Keratinocyte (primary cell): Measurements from ENCODE around the gene TOMM40. TPM values are rescaled to one million over a fixed set of nuclear protein-coding genes. Genes with fewer than 3 reads are reported as not detected.

Source experiments
- DNase-seq: peaks from one replicate; pipeline ENCODE4 v3.0.0-alpha.2; 2011; ENCODE audit warnings: low read depth, missing footprints, low spot score
- FAIRE-seq: peaks from 2 replicates; lab custom pipeline; 2011; peaks lifted over from hg19 to GRCh38; lab: Jason Lieb, UNC
- H2AFZ ChIP-seq: 2 replicates; pipeline ENCODE4 v1.6.0; 2012; ENCODE audit warnings: low read length, control low read depth, inconsistent platforms; ENCODE audit not compliant: control insufficient read depth
- H3K27ac ChIP-seq: 2 replicates; pipeline ENCODE4 v1.5.1; 2011; ENCODE audit warnings: low read length; ENCODE audit not compliant: control insufficient read depth, insufficient read depth
- H3K27me3 ChIP-seq: 3 replicates; pipeline ENCODE4 v1.6.0; 2011; ENCODE audit warnings: low read length; ENCODE audit not compliant: control insufficient read depth, insufficient read depth; ENCODE audit errors: extremely low read depth
- H3K36me3 ChIP-seq, 2 experiments: 2 replicates in 1 of 2; 3 replicates in 1 of 2; pipeline ENCODE4 v1.5.1; 2011; ENCODE audit warnings: low read length in 2 of 2, mild to moderate bottlenecking in 1 of 2; ENCODE audit not compliant: control insufficient read depth in 2 of 2, insufficient read depth in 2 of 2; ENCODE audit errors: extremely low read depth in 1 of 2
- H3K4me1 ChIP-seq: 3 replicates; pipeline ENCODE4 v1.5.1; 2011; ENCODE audit warnings: low read length; ENCODE audit not compliant: control insufficient read depth, insufficient read depth; ENCODE audit errors: extremely low read depth
- H3K4me2 ChIP-seq: 3 replicates; pipeline ENCODE4 v1.6.0; 2011; ENCODE audit warnings: low read depth, low read length; ENCODE audit not compliant: control insufficient read depth, insufficient read depth; ENCODE audit errors: extremely low read depth
- H3K4me3 ChIP-seq, 3 experiments: fragments of 200-600 bp in 1 of 3; sonication (generic) in 1 of 3; 2 replicates in 2 of 3; 3 replicates in 1 of 3; pipeline ENCODE4 v1.5.1; 2011 to 2016; ENCODE audit warnings: low read length in 3 of 3, mild to moderate bottlenecking in 3 of 3, control low read depth in 2 of 3, inconsistent platforms in 1 of 3, low read depth in 1 of 3, mixed read lengths in 1 of 3, mixed run types in 1 of 3, moderate library complexity in 1 of 3; ENCODE audit not compliant: control insufficient read depth in 2 of 3, insufficient read depth in 2 of 3; ENCODE audit errors: extremely low read depth in 1 of 3
- H3K79me2 ChIP-seq: 2 replicates; pipeline ENCODE4 v1.6.0; 2012; ENCODE audit warnings: low read length; ENCODE audit not compliant: control insufficient read depth, insufficient read depth
- H3K9ac ChIP-seq: 3 replicates; pipeline ENCODE4 v1.6.0; 2011; ENCODE audit warnings: low read length; ENCODE audit not compliant: control insufficient read depth, insufficient read depth; ENCODE audit errors: extremely low read depth
- H3K9me1 ChIP-seq: 3 replicates; pipeline ENCODE4 v1.6.0; 2011; ENCODE audit warnings: low read length; ENCODE audit not compliant: control insufficient read depth, insufficient read depth; ENCODE audit errors: extremely low read depth
- H3K9me3 ChIP-seq: 2 replicates; pipeline ENCODE4 v1.5.1; 2012; ENCODE audit warnings: low read depth, low read length; ENCODE audit not compliant: control insufficient read depth
- H4K20me1 ChIP-seq: 3 replicates; pipeline ENCODE4 v1.6.0; 2011; ENCODE audit warnings: low read length; ENCODE audit not compliant: control insufficient read depth, insufficient read depth; ENCODE audit errors: extremely low read depth
- EZH2 ChIP-seq: IDR thresholded peaks from one replicate; pipeline ENCODE4 v1.6.1; 2012; ENCODE audit warnings: inconsistent platforms, mild to moderate bottlenecking, low read length, moderate library complexity
- dilution Hi-C: fragments of 300-500 bp; cut with MboI; formaldehyde crosslinking; loops from one replicate; pipeline ENCODE4 v1.7.0; 2020; ENCODE audit warnings: low sequenced_read_pairs; ENCODE audit not compliant: extremely low pct_ligation_motif_present
- polyA plus RNA-seq, 5 experiments: library from polyadenylated mRNA; depleted of rRNA in 3 of 5; stranded (reverse) in 3 of 5; stranded (forward) in 1 of 5; unstranded in 1 of 5; fragments of >200 nt; gene quantifications; 1 replicate in 1 of 5; 2 replicates in 3 of 5; 3 replicates in 1 of 5; pipeline versions ENCODE4 v1.2.1 to v1.2.3, GENCODE V29; 2011 to 2012; ENCODE audit warnings: missing spikeins in 2 of 5, low read depth in 1 of 5, low replicate concordance in 1 of 5
- TF ChIP-seq, protein P1 (sequence below), 3 experiments: IDR thresholded peaks in 1 of 3; conservative IDR thresholded peaks in 1 of 3; optimal IDR thresholded peaks in 1 of 3; 2 replicates in 2 of 3; 3 replicates in 1 of 3; pipeline versions ENCODE3 to v1.5.1; 2011; ENCODE audit warnings: low read length in 3 of 3, mild to moderate bottlenecking in 3 of 3, moderate library complexity in 2 of 3, control low read depth in 1 of 3, inconsistent platforms in 1 of 3; ENCODE audit not compliant: insufficient read depth in 2 of 3; ENCODE audit errors: extremely low read depth in 1 of 3

Gene TOMM40
- polyA plus RNA-seq, 1 donor (not counting 4 experiments of a cell fraction or from before 2014, with no cell fraction given), result 46.9 TPM

DNA sequence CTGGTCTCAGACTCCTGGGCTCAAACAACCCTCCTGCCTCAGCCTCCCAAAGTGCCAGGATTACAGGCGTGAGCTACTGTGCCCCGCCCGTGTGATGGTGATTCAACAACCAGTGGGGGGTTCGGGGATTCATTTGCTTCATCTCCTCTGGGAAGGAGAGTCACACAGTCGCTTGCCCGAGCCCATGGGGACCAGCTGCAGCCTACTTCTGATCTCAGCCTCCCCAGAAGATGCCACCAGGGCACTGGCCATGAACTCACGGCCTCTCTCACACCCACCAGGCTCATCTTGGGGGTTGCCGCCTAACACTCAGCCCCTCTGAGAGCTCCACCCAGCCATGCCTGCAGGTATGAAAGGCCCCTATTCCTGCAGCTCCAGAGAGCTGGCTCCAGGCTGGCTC is 6.8 kb downstream of the TOMM40 start:
- Histone ChIP-seq H4K20me1 (peaks cover 9% of the 10 kb centered on the region), H3K27ac (no peak overlapping the region), H3K4me3 (no peak overlapping the region), H3K4me2 (no peak overlapping the region), H3K27me3 (no peaks in the 10 kb centered on the region), H2AFZ (no peak overlapping the region), H3K9me1 (no peaks in the 10 kb centered on the region), H3K36me3 (peaks cover 54 to 66% of the 10 kb centered on the region in 2 experiments), H3K4me1 (peaks cover 2% of the 10 kb centered on the region), H3K79me2 (peaks cover 38% of the 10 kb centered on the region), H3K9me3 (no peaks in the 10 kb centered on the region), H3K9ac (no peak overlapping the region)
- TF ChIP-seq, protein P1, sequence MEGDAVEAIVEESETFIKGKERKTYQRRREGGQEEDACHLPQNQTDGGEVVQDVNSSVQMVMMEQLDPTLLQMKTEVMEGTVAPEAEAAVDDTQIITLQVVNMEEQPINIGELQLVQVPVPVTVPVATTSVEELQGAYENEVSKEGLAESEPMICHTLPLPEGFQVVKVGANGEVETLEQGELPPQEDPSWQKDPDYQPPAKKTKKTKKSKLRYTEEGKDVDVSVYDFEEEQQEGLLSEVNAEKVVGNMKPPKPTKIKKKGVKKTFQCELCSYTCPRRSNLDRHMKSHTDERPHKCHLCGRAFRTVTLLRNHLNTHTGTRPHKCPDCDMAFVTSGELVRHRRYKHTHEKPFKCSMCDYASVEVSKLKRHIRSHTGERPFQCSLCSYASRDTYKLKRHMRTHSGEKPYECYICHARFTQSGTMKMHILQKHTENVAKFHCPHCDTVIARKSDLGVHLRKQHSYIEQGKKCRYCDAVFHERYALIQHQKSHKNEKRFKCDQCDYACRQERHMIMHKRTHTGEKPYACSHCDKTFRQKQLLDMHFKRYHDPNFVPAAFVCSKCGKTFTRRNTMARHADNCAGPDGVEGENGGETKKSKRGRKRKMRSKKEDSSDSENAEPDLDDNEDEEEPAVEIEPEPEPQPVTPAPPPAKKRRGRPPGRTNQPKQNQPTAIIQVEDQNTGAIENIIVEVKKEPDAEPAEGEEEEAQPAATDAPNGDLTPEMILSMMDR (optimal IDR thresholded peaks at IDR 0.05 in 1 of 3, IDR thresholded peaks at IDR 0.05 in 1 of 3, conservative IDR thresholded peaks at IDR 0.05 in 1 of 3; ENCODE audit: extremely low read depth in 1 of 3, insufficient read depth in 2 of 3, low read length in 3 of 3), result no peak
- no peak for TF ChIP-seq EZH2
- dilution Hi-C loops, result no loop called here
- FAIRE-seq, result no peak
- no peak for DNase-seq

DNA sequence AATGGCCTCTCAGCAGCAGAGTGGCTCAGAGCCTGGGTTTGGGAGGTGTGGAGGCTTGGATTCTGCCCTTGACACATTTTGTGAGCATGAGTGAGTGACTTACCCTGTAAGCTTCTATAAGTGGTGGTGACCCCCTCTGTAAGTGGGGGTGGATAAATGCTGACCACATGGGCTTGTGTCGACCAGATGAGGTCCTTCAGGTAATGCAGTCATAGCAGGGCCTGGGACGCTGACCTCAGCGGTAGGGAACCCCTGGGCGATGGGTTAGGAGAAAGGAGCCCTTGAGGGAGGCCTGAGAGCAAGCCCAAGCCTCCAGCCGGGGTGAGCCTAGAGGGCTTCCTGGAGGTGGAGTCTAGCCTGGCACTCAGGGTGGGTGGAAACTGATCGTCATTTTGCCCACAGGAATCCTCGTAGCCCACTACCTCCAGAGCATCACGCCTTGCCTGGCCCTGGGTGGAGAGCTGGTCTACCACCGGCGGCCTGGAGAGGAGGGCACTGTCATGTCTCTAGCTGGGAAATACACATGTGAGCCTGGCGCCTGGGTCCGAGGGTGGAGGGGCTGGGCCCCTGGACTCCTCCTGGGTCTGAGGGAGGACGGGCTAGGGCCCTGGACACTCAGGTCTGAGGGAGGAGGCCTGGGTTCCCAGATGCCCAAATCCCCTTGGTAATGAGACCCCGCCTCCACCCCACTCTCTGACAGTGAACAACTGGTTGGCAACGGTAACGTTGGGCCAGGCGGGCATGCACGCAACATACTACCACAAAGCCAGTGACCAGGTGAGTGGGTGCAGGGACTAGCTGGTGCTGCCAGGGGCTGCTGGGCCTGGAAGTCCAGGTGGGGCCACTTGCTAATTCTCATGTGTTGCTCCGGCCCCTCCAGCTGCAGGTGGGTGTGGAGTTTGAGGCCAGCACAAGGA is 9.5 kb downstream of the TOMM40 start:
- TF ChIP-seq EZH2, result no peak
- TF ChIP-seq, protein P1 (optimal IDR thresholded peaks at IDR 0.05 in 1 of 3, IDR thresholded peaks at IDR 0.05 in 1 of 3, conservative IDR thresholded peaks at IDR 0.05 in 1 of 3; ENCODE audit: extremely low read depth in 1 of 3, insufficient read depth in 2 of 3, low read length in 3 of 3), result no peak
- dilution Hi-C loops, result no loop called here
- Histone ChIP-seq H2AFZ (no peak overlapping the region), H3K9me1 (no peaks in the 10 kb centered on the region), H3K4me3 (no peak overlapping the region), H4K20me1 (peaks cover 9% of the 10 kb centered on the region), H3K27me3 (peaks cover 4% of the 10 kb centered on the region), H3K4me1 (no peaks in the 10 kb centered on the region), H3K9me3 (no peaks in the 10 kb centered on the region), H3K79me2 (peaks cover 16% of the 10 kb centered on the region), H3K4me2 (no peak overlapping the region), H3K36me3 (peaks cover 44 to 46% of the 10 kb centered on the region in 2 experiments), H3K27ac (no peak overlapping the region), H3K9ac (no peak overlapping the region)
- no peak for DNase-seq
- FAIRE-seq, result no peak
